GM12872 (cell line): ENCODE data around the gene FOXL3.

Experiments used
- TF ChIP-seq, protein P1 (sequence below): IDR thresholded peaks from 3 replicates; pipeline ENCODE4 v1.5.1; 2011; ENCODE audit warnings: low read depth, mild to moderate bottlenecking, low read length, moderate library complexity; ENCODE audit not compliant: insufficient read depth

FOXL3 gene

GRCh38 chr7:315516-316265 is 25.7 kb downstream of the FOXL3 start:
- TF ChIP-seq, protein P1, sequence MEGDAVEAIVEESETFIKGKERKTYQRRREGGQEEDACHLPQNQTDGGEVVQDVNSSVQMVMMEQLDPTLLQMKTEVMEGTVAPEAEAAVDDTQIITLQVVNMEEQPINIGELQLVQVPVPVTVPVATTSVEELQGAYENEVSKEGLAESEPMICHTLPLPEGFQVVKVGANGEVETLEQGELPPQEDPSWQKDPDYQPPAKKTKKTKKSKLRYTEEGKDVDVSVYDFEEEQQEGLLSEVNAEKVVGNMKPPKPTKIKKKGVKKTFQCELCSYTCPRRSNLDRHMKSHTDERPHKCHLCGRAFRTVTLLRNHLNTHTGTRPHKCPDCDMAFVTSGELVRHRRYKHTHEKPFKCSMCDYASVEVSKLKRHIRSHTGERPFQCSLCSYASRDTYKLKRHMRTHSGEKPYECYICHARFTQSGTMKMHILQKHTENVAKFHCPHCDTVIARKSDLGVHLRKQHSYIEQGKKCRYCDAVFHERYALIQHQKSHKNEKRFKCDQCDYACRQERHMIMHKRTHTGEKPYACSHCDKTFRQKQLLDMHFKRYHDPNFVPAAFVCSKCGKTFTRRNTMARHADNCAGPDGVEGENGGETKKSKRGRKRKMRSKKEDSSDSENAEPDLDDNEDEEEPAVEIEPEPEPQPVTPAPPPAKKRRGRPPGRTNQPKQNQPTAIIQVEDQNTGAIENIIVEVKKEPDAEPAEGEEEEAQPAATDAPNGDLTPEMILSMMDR = no peak

- TF ChIP-seq, protein P1 = no peak
These were observed 27.9 kb downstream of the FOXL3 start for GRCh38 chr7:317643-318405.

DNA sequence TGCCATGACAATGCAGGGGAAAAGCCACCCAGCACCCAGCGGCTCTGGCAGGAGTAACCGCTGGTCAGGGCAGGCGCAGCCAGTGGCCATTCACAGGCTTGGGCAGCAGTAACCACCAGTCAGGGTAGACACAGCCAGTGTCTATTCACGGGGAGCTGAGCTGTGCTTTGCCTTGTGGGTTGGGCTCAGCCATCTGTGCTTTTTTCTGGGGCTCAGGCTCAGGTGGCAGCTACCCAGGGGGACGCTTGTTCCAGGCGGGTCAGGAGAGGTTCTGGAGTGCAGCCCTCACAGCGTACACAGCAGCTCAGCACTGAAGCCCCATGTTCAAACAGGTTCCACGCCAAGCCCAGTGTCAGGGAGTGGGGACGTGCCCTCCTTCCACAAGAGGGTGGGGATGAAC is 28.5 kb downstream of the FOXL3 start:
- TF ChIP-seq, protein P1 = no peak

- TF ChIP-seq, protein P1 = no peak
These were observed 29.1 kb downstream of the FOXL3 start for GRCh38 chr7:318878-319661.

DNA sequence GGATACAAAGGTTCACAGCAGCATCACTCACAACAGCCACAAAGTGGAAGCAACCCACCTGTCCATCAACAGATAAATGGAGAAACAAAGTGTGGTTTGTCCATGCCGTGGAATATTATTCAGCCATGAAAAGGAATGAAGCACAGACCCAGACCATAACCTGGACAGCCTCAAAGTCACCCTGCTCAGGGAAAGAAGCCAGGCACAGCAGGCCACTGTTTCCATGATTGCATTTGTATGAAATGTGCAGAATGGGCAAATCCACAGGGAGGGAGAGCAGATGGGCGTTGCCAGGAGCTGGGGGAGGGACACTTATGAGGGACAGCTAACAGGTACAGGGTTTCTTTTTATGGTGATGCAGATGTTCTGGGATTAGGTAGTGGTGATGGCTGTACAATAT is 30.3 kb downstream of the FOXL3 start:
- TF ChIP-seq, protein P1 = no peak

GRCh38 chr7:322111-322671 is 32.2 kb downstream of the FOXL3 start:
- TF ChIP-seq, protein P1 = peak; percentile 70

GRCh38 chr7:322708-323111 is 32.7 kb downstream of the FOXL3 start:
- TF ChIP-seq, protein P1 = no peak
